Panc1 (cell line): ENCODE data around the gene MNAT1.
"Not testable (repeated sequence)": the region's sequence is repeated elsewhere in the genome, so short reads cannot be mapped to it uniquely, and the experiment has no call there.

Experiments used
- CTCF ChIP-seq: fragments of 450-650 bp; IDR thresholded peaks from 2 replicates; pipeline ENCODE4 v1.5.1; 2017; ENCODE audit warnings: mild to moderate bottlenecking
- POLR2AphosphoS5 ChIP-seq: IDR thresholded peaks from 2 replicates; pipeline ENCODE4 v1.6.1; 2012; ENCODE audit warnings: mild to moderate bottlenecking, low read depth, low read length, moderate library complexity
- REST ChIP-seq, 2 experiments: IDR thresholded peaks; 2 replicates each; pipeline ENCODE4 v1.6.1; 2011 to 2012; ENCODE audit warnings: low read depth in 2 of 2, control low read depth in 1 of 2, low read length in 1 of 2, mild to moderate bottlenecking in 1 of 2, moderate library complexity in 1 of 2; ENCODE audit not compliant: insufficient read depth in 1 of 2
- SIN3A ChIP-seq: IDR thresholded peaks from 2 replicates; pipeline ENCODE4 v1.6.1; 2012; ENCODE audit warnings: low read depth, mild to moderate bottlenecking, low read length, moderate library complexity, borderline replicate concordance; ENCODE audit not compliant: insufficient read depth
- TCF7L2 ChIP-seq: IDR thresholded peaks from 2 replicates; pipeline ENCODE4 v1.6.1; 2011; ENCODE audit warnings: mild to moderate bottlenecking, low read depth, low read length, inconsistent platforms

GRCh38 chr14:60851692-60852091 is 117.1 kb downstream of the MNAT1 start:
- TF ChIP-seq CTCF; POLR2AphosphoS5; TCF7L2; REST (IDR thresholded peaks at IDR 0.05; ENCODE audit: insufficient read depth in 1 of 2, low read depth in 2 of 2, low read length in 1 of 2); SIN3A: not testable (repeated sequence)
